Measurements from ENCODE around the gene ST6GALNAC1.
A peak's percentile ranks its signal among the peaks of the same experiment; 100 is the strongest.

Gene ST6GALNAC1

GRCh38 chr17:76681222-76682137 is 37.9 kb upstream of the ST6GALNAC1 start:
- H3K27me3 Mint-ChIP-seq: no peaks in the 10 kb centered on the region
- no peak overlapping the region for H3K4me3 Mint-ChIP-seq
- H3K27ac Mint-ChIP-seq: no peak overlapping the region
- H3K4me1 Mint-ChIP-seq (ENCODE audit: low read depth): peaks cover 8% of the 10 kb centered on the region
- H3K9me3 Mint-ChIP-seq: no peaks in the 10 kb centered on the region
- no peaks in the 10 kb centered on the region for H3K36me3 Mint-ChIP-seq (ENCODE audit: low read depth)

GRCh38 chr17:76679239-76679638 is 35.7 kb upstream of the ST6GALNAC1 start:
- Mint-ChIP-seq H3K4me1 (ENCODE audit: low read depth) (peaks cover 8% of the 10 kb centered on the region), H3K9me3 (no peaks in the 10 kb centered on the region), H3K4me3 (no peak overlapping the region), H3K36me3 (ENCODE audit: low read depth) (no peaks in the 10 kb centered on the region), H3K27ac (no peak overlapping the region), H3K27me3 (no peaks in the 10 kb centered on the region)

GRCh38 chr17:76678330-76678729 is 34.8 kb upstream of the ST6GALNAC1 start:
- peaks cover 12% of the 10 kb centered on the region for H3K4me1 Mint-ChIP-seq (ENCODE audit: low read depth)
- no peaks in the 10 kb centered on the region for H3K9me3 Mint-ChIP-seq
- H3K4me3 Mint-ChIP-seq: no peak overlapping the region
- H3K36me3 Mint-ChIP-seq (ENCODE audit: low read depth): no peaks in the 10 kb centered on the region
- H3K27me3 Mint-ChIP-seq: no peaks in the 10 kb centered on the region
- H3K27ac Mint-ChIP-seq: no peak overlapping the region

- no peaks in the 10 kb centered on the region for H3K9me3 Mint-ChIP-seq
- H3K27ac Mint-ChIP-seq: no peak overlapping the region
- H3K4me1 Mint-ChIP-seq (ENCODE audit: low read depth): peaks cover 21% of the 10 kb centered on the region
- no peaks in the 10 kb centered on the region for H3K27me3 Mint-ChIP-seq
- H3K36me3 Mint-ChIP-seq (ENCODE audit: low read depth): no peaks in the 10 kb centered on the region
- no peak overlapping the region for H3K4me3 Mint-ChIP-seq
These were observed 33.8 kb upstream of the ST6GALNAC1 start for GRCh38 chr17:76677406-76677805.

- no peak overlapping the region for H3K4me3 Mint-ChIP-seq
- no peaks in the 10 kb centered on the region for H3K9me3 Mint-ChIP-seq
These were observed 33.1 kb upstream of the ST6GALNAC1 start for GRCh38 chr17:76676629-76677028.

GRCh38 chr17:76675648-76676047 is 32.1 kb upstream of the ST6GALNAC1 start:
- Mint-ChIP-seq H3K27ac (no peak overlapping the region), H3K9me3 (no peaks in the 10 kb centered on the region)

More at GRCh38 chr17:76676629-76677028, 33.1 kb upstream of the ST6GALNAC1 start:
- Mint-ChIP-seq H3K27ac (no peak overlapping the region), H3K4me1 (ENCODE audit: low read depth) (peaks cover 24% of the 10 kb centered on the region), H3K36me3 (ENCODE audit: low read depth) (no peaks in the 10 kb centered on the region), H3K27me3 (no peaks in the 10 kb centered on the region)

GRCh38 chr17:76674600-76674999 is 31.0 kb upstream of the ST6GALNAC1 start:
- Mint-ChIP-seq H3K27me3 (no peaks in the 10 kb centered on the region), H3K4me1 (ENCODE audit: low read depth) (peaks cover 43% of the 10 kb centered on the region), H3K27ac (no peak overlapping the region), H3K36me3 (ENCODE audit: low read depth) (no peaks in the 10 kb centered on the region), H3K4me3 (no peak overlapping the region), H3K9me3 (no peaks in the 10 kb centered on the region)

More at GRCh38 chr17:76675648-76676047, 32.1 kb upstream of the ST6GALNAC1 start:
- H3K36me3 Mint-ChIP-seq (ENCODE audit: low read depth): no peaks in the 10 kb centered on the region
- no peak overlapping the region for H3K4me3 Mint-ChIP-seq
- H3K27me3 Mint-ChIP-seq: no peaks in the 10 kb centered on the region
- peaks cover 33% of the 10 kb centered on the region for H3K4me1 Mint-ChIP-seq (ENCODE audit: low read depth)

- no peaks in the 10 kb centered on the region for H3K9me3 Mint-ChIP-seq
- H3K4me3 Mint-ChIP-seq: no peak overlapping the region
- H3K27me3 Mint-ChIP-seq: no peaks in the 10 kb centered on the region
- H3K27ac Mint-ChIP-seq: no peak overlapping the region
- no peaks in the 10 kb centered on the region for H3K36me3 Mint-ChIP-seq (ENCODE audit: low read depth)
- H3K4me1 Mint-ChIP-seq (ENCODE audit: low read depth): peaks cover 38% of the 10 kb centered on the region
These were observed 30.2 kb upstream of the ST6GALNAC1 start for GRCh38 chr17:76673729-76674128.

- Mint-ChIP-seq H3K27ac (peak overlapping the region; percentile 92), H3K4me1 (ENCODE audit: low read depth) (peaks cover 38% of the 10 kb centered on the region), H3K27me3 (no peaks in the 10 kb centered on the region), H3K9me3 (no peaks in the 10 kb centered on the region), H3K4me3 (peak overlapping the region; percentile 93), H3K36me3 (ENCODE audit: low read depth) (no peaks in the 10 kb centered on the region)
These were observed 29.3 kb upstream of the ST6GALNAC1 start for GRCh38 chr17:76672892-76673291.

GRCh38 chr17:76672270-76672851 is 28.8 kb upstream of the ST6GALNAC1 start:
- H3K27me3 Mint-ChIP-seq: no peaks in the 10 kb centered on the region
- H3K36me3 Mint-ChIP-seq (ENCODE audit: low read depth): no peaks in the 10 kb centered on the region
- H3K9me3 Mint-ChIP-seq: no peaks in the 10 kb centered on the region
- peaks cover 38% of the 10 kb centered on the region for H3K4me1 Mint-ChIP-seq (ENCODE audit: low read depth)
- peak overlapping the region; percentile 93 for H3K4me3 Mint-ChIP-seq
- H3K27ac Mint-ChIP-seq: peak overlapping the region; percentile 92

- peaks cover 38% of the 10 kb centered on the region for H3K4me1 Mint-ChIP-seq (ENCODE audit: low read depth)
- peak overlapping the region; percentile 93 for H3K4me3 Mint-ChIP-seq
- H3K36me3 Mint-ChIP-seq (ENCODE audit: low read depth): no peaks in the 10 kb centered on the region
These were observed 28.3 kb upstream of the ST6GALNAC1 start for GRCh38 chr17:76671912-76672262.

GRCh38 chr17:76671123-76671911 is 27.8 kb upstream of the ST6GALNAC1 start:
- H3K9me3 Mint-ChIP-seq: no peaks in the 10 kb centered on the region
- H3K4me3 Mint-ChIP-seq: peak overlapping the region; percentile 93
- no peaks in the 10 kb centered on the region for H3K27me3 Mint-ChIP-seq
- H3K36me3 Mint-ChIP-seq (ENCODE audit: low read depth): no peaks in the 10 kb centered on the region
- H3K4me1 Mint-ChIP-seq (ENCODE audit: low read depth): peaks cover 38% of the 10 kb centered on the region
- peak overlapping the region; percentile 92 for H3K27ac Mint-ChIP-seq

More at GRCh38 chr17:76671912-76672262, 28.3 kb upstream of the ST6GALNAC1 start:
- peak overlapping the region; percentile 92 for H3K27ac Mint-ChIP-seq
- no peaks in the 10 kb centered on the region for H3K9me3 Mint-ChIP-seq
- H3K27me3 Mint-ChIP-seq: no peaks in the 10 kb centered on the region

- no peaks in the 10 kb centered on the region for H3K27me3 Mint-ChIP-seq
- H3K27ac Mint-ChIP-seq: peak overlapping the region; percentile 92
- no peaks in the 10 kb centered on the region for H3K36me3 Mint-ChIP-seq (ENCODE audit: low read depth)
- peak overlapping the region; percentile 93 for H3K4me3 Mint-ChIP-seq
- H3K4me1 Mint-ChIP-seq (ENCODE audit: low read depth): peaks cover 38% of the 10 kb centered on the region
- H3K9me3 Mint-ChIP-seq: no peaks in the 10 kb centered on the region
These were observed 27.2 kb upstream of the ST6GALNAC1 start for GRCh38 chr17:76670718-76671122.

GRCh38 chr17:76670020-76670717 is 26.6 kb upstream of the ST6GALNAC1 start:
- peaks cover 38% of the 10 kb centered on the region for H3K4me1 Mint-ChIP-seq (ENCODE audit: low read depth)

More at GRCh38 chr17:76670020-76670717, 26.6 kb upstream of the ST6GALNAC1 start:
- Mint-ChIP-seq H3K4me3 (no peak overlapping the region), H3K9me3 (no peaks in the 10 kb centered on the region), H3K27ac (no peak overlapping the region), H3K27me3 (no peaks in the 10 kb centered on the region), H3K36me3 (ENCODE audit: low read depth) (no peaks in the 10 kb centered on the region)

All from stimulated activated naive CD8-positive, alpha-beta T cell treated with anti-CD3 and anti-CD28 coated beads, Interleukin-15, Interleukin-2, amounts not matched to agents 100 ng/mL and 50 ng/mL, for 24 hours (primary cell).